T-helper 1 cell treated with Interleukin-12 subunit alpha and Interleukin-12 subunit beta and Interleukin-4 antibody, amounts not matched to agents 30 μg/mL and 1 μg/mL, for 36 hours (primary cell): Measurements from ENCODE around the gene FAF1.

ENCODE experiments used
- H3K27ac Mint-ChIP-seq: one replicate; pipeline ENCODE4 v1.8.0; 2021; ENCODE audit warnings: mild to moderate bottlenecking, mixed read lengths
- H3K27me3 Mint-ChIP-seq: one replicate; pipeline ENCODE4 v1.8.0; 2021; ENCODE audit warnings: low read depth, mixed read lengths
- H3K36me3 Mint-ChIP-seq: one replicate; pipeline ENCODE4 v1.8.0; 2021; ENCODE audit warnings: low read depth, mixed read lengths
- H3K4me1 Mint-ChIP-seq: one replicate; pipeline ENCODE4 v1.8.0; 2021; ENCODE audit warnings: low read depth, mixed read lengths
- H3K4me3 Mint-ChIP-seq: one replicate; pipeline ENCODE4 v1.8.0; 2021; ENCODE audit warnings: mild to moderate bottlenecking, moderate library complexity, mixed read lengths
- H3K9me3 Mint-ChIP-seq: one replicate; pipeline ENCODE4 v1.8.0; 2021; ENCODE audit warnings: mixed read lengths

The FAF1 gene

GRCh38 chr1:50419192-50419906 lies 540.7 kb downstream of the FAF1 start:
- Mint-ChIP-seq H3K27me3 (peaks cover 86% of the 10 kb centered on the region), H3K9me3 (peaks cover 7% of the 10 kb centered on the region), H3K27ac (peak overlapping the region; percentile 89), H3K4me3 (peak overlapping the region; percentile 36), H3K4me1 (peaks cover 29% of the 10 kb centered on the region), H3K36me3 (peaks cover 15% of the 10 kb centered on the region)

- H3K27me3 Mint-ChIP-seq: peaks cover 86% of the 10 kb centered on the region
- peaks cover 24% of the 10 kb centered on the region for H3K4me1 Mint-ChIP-seq
- H3K9me3 Mint-ChIP-seq: peaks cover 7% of the 10 kb centered on the region
- H3K36me3 Mint-ChIP-seq: peaks cover 10% of the 10 kb centered on the region
- no peak overlapping the region for H3K4me3 Mint-ChIP-seq
- H3K27ac Mint-ChIP-seq: no peak overlapping the region
Observed at GRCh38 chr1:50418600-50419109, 541.4 kb downstream of the FAF1 start.

DNA sequence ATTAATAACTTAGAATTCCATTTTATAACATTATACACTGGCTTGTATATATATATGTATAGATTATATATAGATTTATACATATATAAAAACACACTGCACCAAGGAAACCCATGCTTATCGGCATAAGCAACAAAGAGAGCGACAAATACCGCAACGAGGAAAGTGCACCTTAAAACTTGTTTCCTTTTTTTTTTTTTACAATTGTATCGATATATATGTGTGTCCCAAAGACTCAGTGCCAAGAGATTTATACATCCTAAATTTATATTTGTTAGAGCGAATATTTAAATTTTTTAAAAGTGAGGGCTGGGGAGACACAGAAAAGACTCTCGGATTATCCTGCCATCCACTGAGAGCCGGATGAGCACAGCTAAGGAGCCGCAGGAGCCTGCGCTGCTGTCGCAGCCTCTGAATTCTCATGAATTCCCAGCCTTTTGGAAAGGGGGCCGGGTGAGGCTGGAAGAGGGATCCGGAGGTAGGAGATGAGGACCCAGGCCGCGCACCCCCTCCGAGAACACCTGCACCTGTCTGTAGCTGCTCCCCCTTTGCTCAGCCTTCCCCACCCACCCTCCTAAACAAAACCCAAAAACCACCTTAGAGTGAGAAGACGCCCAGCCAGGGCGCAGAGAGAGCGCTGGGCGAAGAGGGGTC lies 542.0 kb downstream of the FAF1 start:
- peaks cover 83% of the 10 kb centered on the region for H3K27me3 Mint-ChIP-seq
- H3K4me3 Mint-ChIP-seq: no peak overlapping the region
- H3K9me3 Mint-ChIP-seq: peaks cover 7% of the 10 kb centered on the region
- peaks cover 10% of the 10 kb centered on the region for H3K36me3 Mint-ChIP-seq
- peaks cover 22% of the 10 kb centered on the region for H3K4me1 Mint-ChIP-seq
- H3K27ac Mint-ChIP-seq: peak overlapping the region; percentile 49

GRCh38 chr1:50417507-50417906 lies 542.6 kb downstream of the FAF1 start:
- no peak overlapping the region for H3K4me3 Mint-ChIP-seq
- peaks cover 7% of the 10 kb centered on the region for H3K9me3 Mint-ChIP-seq
- H3K4me1 Mint-ChIP-seq: peaks cover 22% of the 10 kb centered on the region
- H3K27ac Mint-ChIP-seq: peak overlapping the region; percentile 49
- peaks cover 78% of the 10 kb centered on the region for H3K27me3 Mint-ChIP-seq
- peaks cover 10% of the 10 kb centered on the region for H3K36me3 Mint-ChIP-seq

DNA sequence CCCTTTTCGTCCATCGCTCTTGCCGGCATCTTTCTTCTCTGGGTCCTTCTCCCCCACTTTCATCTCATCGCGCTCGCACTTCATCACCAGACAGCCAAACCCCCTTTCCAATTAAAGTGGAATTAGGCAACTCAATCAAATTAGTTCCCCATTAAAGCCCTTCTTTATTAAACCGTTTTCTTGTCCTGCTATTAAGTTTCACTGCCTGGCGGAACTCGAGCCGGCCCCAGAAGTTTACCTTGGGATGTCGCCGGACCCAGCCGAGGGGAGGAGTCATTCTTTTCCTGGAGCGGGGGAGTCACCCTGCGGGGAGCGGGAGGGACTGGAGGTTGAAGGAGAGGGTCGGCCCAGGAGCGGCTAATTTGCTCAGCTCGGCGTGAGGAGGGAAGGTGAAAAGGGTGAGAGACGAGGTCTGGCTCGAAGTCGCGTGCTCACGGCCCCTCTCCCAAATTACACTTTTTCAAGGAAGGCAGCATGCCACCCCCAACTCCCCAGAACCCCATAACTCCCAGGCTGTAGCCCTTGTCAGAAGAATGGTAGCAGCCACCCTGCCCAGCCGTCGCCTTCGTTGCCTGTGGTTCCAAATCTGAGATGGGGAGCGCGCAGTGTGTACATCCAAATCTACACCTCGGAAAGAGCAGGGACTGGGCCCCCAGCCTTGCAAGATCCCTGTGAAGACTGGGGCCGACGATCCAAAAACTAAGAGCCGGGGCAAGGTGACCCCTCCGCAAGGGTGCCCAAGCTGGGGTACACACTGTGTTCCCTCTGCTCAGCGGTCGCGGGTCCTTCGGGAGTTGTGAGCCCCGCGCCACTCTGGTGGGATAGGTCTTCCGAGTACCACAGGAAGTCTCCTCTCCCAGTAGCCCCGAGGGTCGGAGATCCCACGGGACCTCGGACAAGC lies 543.3 kb downstream of the FAF1 start:
- Mint-ChIP-seq H3K4me1 (peaks cover 17% of the 10 kb centered on the region), H3K27ac (peak overlapping the region; percentile 76), H3K36me3 (peaks cover 9% of the 10 kb centered on the region), H3K9me3 (peaks cover 7% of the 10 kb centered on the region), H3K27me3 (peaks cover 74% of the 10 kb centered on the region), H3K4me3 (no peak overlapping the region)

- peaks cover 7% of the 10 kb centered on the region for H3K9me3 Mint-ChIP-seq
- H3K27me3 Mint-ChIP-seq: peaks cover 70% of the 10 kb centered on the region
- H3K4me1 Mint-ChIP-seq: peaks cover 13% of the 10 kb centered on the region
Observed at GRCh38 chr1:50416150-50416527, 543.9 kb downstream of the FAF1 start.

DNA sequence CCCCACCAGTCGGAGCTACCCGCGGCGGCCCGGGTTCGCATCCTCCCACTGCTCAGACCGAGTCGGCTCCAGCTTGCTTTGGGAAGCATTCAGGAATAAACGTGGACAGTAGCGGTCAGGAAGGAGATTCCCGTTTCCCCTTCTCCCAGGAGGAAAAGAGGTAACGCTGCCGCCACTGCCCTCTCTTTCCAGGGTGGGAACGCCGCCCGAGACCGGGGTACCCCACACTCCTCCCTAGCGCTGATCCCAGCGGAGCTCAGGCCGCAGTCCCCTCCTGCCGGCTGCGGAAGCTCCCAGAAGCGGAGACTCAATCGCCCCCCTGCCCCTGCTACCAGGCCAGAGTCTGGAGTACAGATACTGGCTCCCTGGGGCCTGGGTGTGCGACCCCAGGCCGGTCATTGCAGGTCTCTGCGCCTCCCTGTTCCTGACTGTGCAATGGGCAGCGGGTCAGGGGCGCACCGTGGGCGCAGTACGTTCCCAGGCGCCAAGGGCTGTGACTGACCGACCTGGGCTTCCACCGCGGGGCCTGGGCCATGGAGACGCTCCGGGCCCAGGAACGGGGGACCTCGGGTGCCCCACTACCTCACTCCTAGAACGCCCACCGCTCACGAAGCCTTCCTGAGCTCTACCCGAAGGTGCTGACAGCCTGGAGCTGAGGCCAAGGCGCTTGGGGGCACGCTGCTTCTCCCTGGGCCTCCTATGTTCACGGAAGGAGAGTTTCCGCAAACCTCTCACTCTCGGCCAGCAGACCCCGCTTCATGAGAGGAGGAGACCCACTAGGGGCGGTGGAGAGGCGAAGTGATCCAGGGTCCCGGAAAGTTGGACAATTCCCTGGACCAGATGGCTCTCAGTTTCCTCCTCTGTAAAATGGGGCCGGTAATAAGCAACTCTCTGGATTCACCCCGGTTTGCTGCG lies 544.6 kb downstream of the FAF1 start:
- peaks cover 7% of the 10 kb centered on the region for H3K36me3 Mint-ChIP-seq
- H3K4me3 Mint-ChIP-seq: no peak overlapping the region
- peaks cover 71% of the 10 kb centered on the region for H3K27me3 Mint-ChIP-seq
- no peak overlapping the region for H3K27ac Mint-ChIP-seq
- H3K4me1 Mint-ChIP-seq: peaks cover 12% of the 10 kb centered on the region
- H3K9me3 Mint-ChIP-seq: peaks cover 7% of the 10 kb centered on the region

More at GRCh38 chr1:50416150-50416527, 543.9 kb downstream of the FAF1 start:
- Mint-ChIP-seq H3K4me3 (no peak overlapping the region), H3K27ac (peak overlapping the region; percentile 76), H3K36me3 (peaks cover 7% of the 10 kb centered on the region)

GRCh38 chr1:50414853-50415234 lies 545.2 kb downstream of the FAF1 start:
- H3K36me3 Mint-ChIP-seq: peaks cover 1% of the 10 kb centered on the region
- no peak overlapping the region for H3K27ac Mint-ChIP-seq
- H3K9me3 Mint-ChIP-seq: peaks cover 2% of the 10 kb centered on the region
- peaks cover 6% of the 10 kb centered on the region for H3K4me1 Mint-ChIP-seq
- H3K27me3 Mint-ChIP-seq: peaks cover 71% of the 10 kb centered on the region
- no peak overlapping the region for H3K4me3 Mint-ChIP-seq

DNA sequence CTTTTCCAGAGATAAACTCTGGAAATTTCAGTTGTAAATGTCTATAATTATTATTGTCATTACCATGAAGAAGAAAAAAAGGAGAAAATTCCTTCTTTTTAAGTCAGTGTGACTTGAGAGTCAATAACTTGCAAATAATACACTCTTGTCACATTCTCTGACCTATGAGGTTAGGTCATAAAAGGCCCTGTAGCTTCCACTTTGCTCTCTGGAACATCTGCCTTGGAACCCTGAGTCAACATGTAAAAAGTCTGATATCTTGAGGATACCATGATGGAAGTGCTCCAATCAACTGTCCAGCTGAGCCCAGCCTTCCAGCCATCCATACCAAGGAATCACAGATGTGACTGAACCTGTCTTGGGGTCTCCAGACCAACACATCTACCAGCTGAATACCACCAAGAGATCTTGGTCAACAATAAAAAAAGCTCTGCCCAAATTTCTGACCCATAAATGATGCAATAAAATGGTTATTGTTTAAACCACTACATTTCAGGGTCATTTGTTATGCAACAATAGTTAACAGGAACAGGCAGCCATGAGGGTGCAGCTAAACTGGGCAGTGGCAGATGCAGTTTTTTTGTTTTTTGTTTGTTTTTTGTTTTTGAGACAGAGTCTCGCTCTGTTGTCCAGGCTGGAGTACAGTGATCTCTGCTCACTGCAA lies 547.1 kb downstream of the FAF1 start:
- Mint-ChIP-seq H3K4me3 (no peak overlapping the region), H3K9me3 (no peaks in the 10 kb centered on the region), H3K27ac (no peak overlapping the region), H3K4me1 (peaks cover 4% of the 10 kb centered on the region), H3K27me3 (peaks cover 71% of the 10 kb centered on the region), H3K36me3 (no peaks in the 10 kb centered on the region)

DNA sequence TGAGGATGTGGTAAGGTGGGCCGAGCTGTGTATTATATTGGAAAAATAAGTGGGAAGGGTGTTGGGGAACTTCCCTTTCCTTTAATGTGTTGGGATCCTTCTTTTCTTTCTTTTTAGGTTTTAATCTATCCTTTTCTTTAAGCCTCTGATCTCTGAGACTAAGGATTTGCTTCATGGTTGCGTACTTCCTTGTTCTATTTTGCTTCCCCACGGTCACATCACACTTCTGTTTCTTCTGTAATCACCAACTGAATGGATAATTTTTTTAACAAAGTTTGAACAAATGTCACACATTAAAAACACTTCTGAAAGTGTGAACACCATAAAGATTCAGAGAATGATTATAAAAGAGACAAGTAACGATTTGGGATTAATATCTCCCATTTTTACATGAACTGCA lies 554.3 kb downstream of the FAF1 start:
- Mint-ChIP-seq H3K4me1 (no peaks in the 10 kb centered on the region), H3K27ac (no peak overlapping the region), H3K27me3 (peaks cover 50% of the 10 kb centered on the region), H3K9me3 (no peaks in the 10 kb centered on the region), H3K4me3 (no peak overlapping the region), H3K36me3 (no peaks in the 10 kb centered on the region)

DNA sequence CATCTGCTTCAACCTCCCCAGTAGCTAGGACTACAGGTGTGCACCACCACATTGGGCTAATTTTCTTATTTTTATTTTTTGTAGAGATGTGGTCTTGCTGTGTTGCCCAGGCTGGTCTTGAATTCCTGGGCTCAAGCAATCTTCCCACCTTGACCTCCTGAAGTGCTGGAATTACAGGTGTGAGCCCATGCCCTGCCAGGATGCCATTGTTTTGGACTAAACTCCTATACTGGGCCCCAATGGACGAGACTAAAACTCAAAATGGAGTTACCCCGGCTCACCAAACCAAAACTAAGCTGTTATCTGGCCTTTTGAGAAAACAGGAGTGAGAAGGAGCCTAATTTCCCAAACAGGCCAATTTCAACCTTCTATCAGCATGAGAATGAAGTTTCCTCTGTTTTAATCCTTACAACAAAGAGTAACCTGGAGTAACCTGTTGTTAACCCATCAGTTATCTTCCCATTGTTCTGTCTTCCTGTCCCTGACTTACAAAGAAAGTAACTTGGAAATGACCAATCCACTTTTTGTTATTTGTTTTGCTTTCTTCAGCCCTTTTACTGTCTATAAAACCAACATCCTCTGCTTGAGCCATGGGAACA lies 566.4 kb downstream of the FAF1 start:
- Mint-ChIP-seq H3K27ac (no peak overlapping the region), H3K4me3 (no peak overlapping the region), H3K9me3 (no peaks in the 10 kb centered on the region), H3K27me3 (peaks cover 5% of the 10 kb centered on the region), H3K4me1 (no peaks in the 10 kb centered on the region), H3K36me3 (no peaks in the 10 kb centered on the region)
